PC-9 (cell line): ENCODE results near the gene TRABD2A. TPM values are rescaled to one million over a fixed set of nuclear protein-coding genes. Genes with fewer than 3 reads are reported as not detected.

Experiments used
- BruUV-seq: library from RNA; stranded (reverse); fragments of 400-500 nt; replicated peaks from 2 replicates; lab custom pipeline; 2021; lab: Mats Ljungman, UMichigan
- CTCF ChIA-PET: fragments of 300-600 bp; sonication (Branson Sonifier 250); formaldehyde crosslinking; loops from one replicate; lab custom pipeline; 2022; ENCODE audit warnings: antibody characterized with exemption; lab: Charles Lee
- POLR2A ChIA-PET: fragments of 300-600 bp; sonication (Branson Sonifier 250); formaldehyde crosslinking; loops from one replicate; lab custom pipeline; 2022; ENCODE audit warnings: antibody characterized with exemption; ENCODE audit not compliant: unreplicated experiment; lab: Charles Lee
- DNase-seq, 2 experiments: peaks; one replicate each; pipeline versions ENCODE4 v3.0.0 to v3.0.0-alpha.2; 2015 to 2022; ENCODE audit warnings: mixed read lengths in 1 of 2
- H2AFZ ChIP-seq: fragments of 200-600 bp; sonication (generic); 2 replicates; pipeline ENCODE4 v1.8.1; 2017; ENCODE audit warnings: antibody characterized with exemption
- H3F3A ChIP-seq: fragments of 200-600 bp; sonication (generic); 2 replicates; pipeline ENCODE4 v1.8.1; 2017; ENCODE audit warnings: antibody characterized with exemption, mild to moderate bottlenecking, low read depth; ENCODE audit not compliant: insufficient read depth
- H3K27ac ChIP-seq: fragments of 200-600 bp; sonication (generic); 2 replicates; pipeline ENCODE4 v1.6.1; 2016; ENCODE audit warnings: mixed run types
- H3K27me3 ChIP-seq: fragments of 200-600 bp; sonication (generic); 2 replicates; pipeline ENCODE4 v1.6.1; 2016; ENCODE audit warnings: low read depth, mixed run types; ENCODE audit not compliant: insufficient read depth
- H3K36me3 ChIP-seq: fragments of 200-600 bp; sonication (generic); 2 replicates; pipeline ENCODE4 v1.6.1; 2016; ENCODE audit warnings: low read depth, mixed run types
- H3K4me1 ChIP-seq: fragments of 200-600 bp; sonication (generic); replicated peaks from 2 replicates; pipeline ENCODE4 v1.6.1; 2016; ENCODE audit warnings: mixed run types; ENCODE audit not compliant: insufficient read depth
- H3K4me2 ChIP-seq: fragments of 200-600 bp; sonication (generic); 2 replicates; pipeline ENCODE4 v1.6.1; 2017; ENCODE audit warnings: mixed run types
- H3K4me3 ChIP-seq: fragments of 200-600 bp; sonication (generic); 2 replicates; pipeline ENCODE4 v1.6.1; 2016; ENCODE audit warnings: mixed run types
- H3K79me2 ChIP-seq: fragments of 200-600 bp; sonication (generic); 2 replicates; pipeline ENCODE4 v1.6.1; 2017; ENCODE audit warnings: low read depth, mixed run types
- H3K9me2 ChIP-seq: fragments of 200-600 bp; sonication (generic); 2 replicates; pipeline ENCODE4 v1.8.1; 2017; ENCODE audit warnings: mild to moderate bottlenecking; ENCODE audit not compliant: insufficient read depth
- H3K9me3 ChIP-seq: fragments of 200-600 bp; sonication (generic); 2 replicates; pipeline ENCODE4 v1.8.1; 2016; ENCODE audit warnings: low read depth; ENCODE audit not compliant: insufficient read depth
- H4K20me1 ChIP-seq: fragments of 200-600 bp; sonication (generic); 2 replicates; pipeline ENCODE4 v1.8.1; 2017; ENCODE audit not compliant: insufficient read depth
- CTCF ChIP-seq: fragments of 200-600 bp; sonication (generic); conservative IDR thresholded peaks from 2 replicates; pipeline ENCODE4 v1.6.1; 2017; ENCODE audit warnings: mixed run types, antibody characterized with exemption, mild to moderate bottlenecking, moderate library complexity
- EZH2 ChIP-seq: fragments of 200-600 bp; sonication (generic); IDR thresholded peaks from 2 replicates; pipeline ENCODE4 v1.8.0; 2017; ENCODE audit warnings: antibody characterized with exemption, low read depth
- intact Hi-C: fragments of 100-400 bp; cut with micrococcal nuclease; formaldehyde crosslinking; loops from one replicate; pipeline ENCODE4 v1.10.0; 2022; ENCODE audit not compliant: unreplicated experiment
- total RNA-seq: library from RNA; stranded (reverse); gene quantifications from 2 replicates; pipeline ENCODE4 v1.2.3, GENCODE V29; 2021

TRABD2A gene
- total RNA-seq, 1 experiment from 2014 or later, result 2.2 TPM

- no peaks in the 10 kb centered on the region for H3K4me1 ChIP-seq
- DNase-seq, result no peak
- no peaks in the 10 kb centered on the region for H4K20me1 ChIP-seq
- TF ChIP-seq CTCF (no peak), EZH2 (no peak)
- no peak overlapping the region for H3K4me3 ChIP-seq
- H3K79me2 ChIP-seq, result no peaks in the 10 kb centered on the region
- H3K27me3 ChIP-seq, result peaks cover 45% of the 10 kb centered on the region
- H3K36me3 ChIP-seq, result no peaks in the 10 kb centered on the region
- intact Hi-C loops, result no loop called here
- ChIA-PET CTCF (no interaction called here), POLR2A (no interaction called here)
- no peaks in the 10 kb centered on the region for H3K9me3 ChIP-seq
- H3K27ac ChIP-seq, result no peak overlapping the region
- H3F3A ChIP-seq, result no peaks in the 10 kb centered on the region
- no peaks in the 10 kb centered on the region for H3K9me2 ChIP-seq
- BruUV-seq, result no TSS peak
- no peak overlapping the region for H2AFZ ChIP-seq
- H3K4me2 ChIP-seq, result no peak overlapping the region
Measured at GRCh38 chr2:84856787-84857186, 24.1 kb downstream of the TRABD2A start.

GRCh38 chr2:84855731-84856130 is 25.2 kb downstream of the TRABD2A start:
- H3K36me3 ChIP-seq, result no peaks in the 10 kb centered on the region
- intact Hi-C loops, result no loop called here
- CTCF ChIA-PET, result no interaction called here
- H3K9me3 ChIP-seq, result no peaks in the 10 kb centered on the region
- H4K20me1 ChIP-seq, result no peaks in the 10 kb centered on the region
- BruUV-seq, result no TSS peak
- peaks cover 43% of the 10 kb centered on the region for H3K27me3 ChIP-seq
- no peaks in the 10 kb centered on the region for H3K79me2 ChIP-seq
- H3K27ac ChIP-seq, result no peak overlapping the region
- no peaks in the 10 kb centered on the region for H3K4me1 ChIP-seq
- no peak for DNase-seq
- POLR2A ChIA-PET, result no interaction called here
- no peak overlapping the region for H3K4me3 ChIP-seq
- no peak overlapping the region for H2AFZ ChIP-seq
- no peaks in the 10 kb centered on the region for H3K9me2 ChIP-seq
- H3K4me2 ChIP-seq, result no peak overlapping the region
- TF ChIP-seq CTCF, result no peak
- no peak for TF ChIP-seq EZH2
- no peaks in the 10 kb centered on the region for H3F3A ChIP-seq

- CTCF ChIA-PET, result no interaction called here
- H3K4me1 ChIP-seq, result no peaks in the 10 kb centered on the region
- H4K20me1 ChIP-seq, result no peaks in the 10 kb centered on the region
- H3K4me3 ChIP-seq, result no peak overlapping the region
- BruUV-seq, result no TSS peak
- no peak overlapping the region for H2AFZ ChIP-seq
- H3K27me3 ChIP-seq, result peaks cover 47% of the 10 kb centered on the region
- no peak for DNase-seq
- TF ChIP-seq EZH2 (no peak), CTCF (no peak)
- H3K36me3 ChIP-seq, result no peaks in the 10 kb centered on the region
- H3K27ac ChIP-seq, result no peak overlapping the region
- no peaks in the 10 kb centered on the region for H3K9me3 ChIP-seq
- intact Hi-C loops, result no loop called here
- H3K79me2 ChIP-seq, result no peaks in the 10 kb centered on the region
- no peak overlapping the region for H3K4me2 ChIP-seq
- H3K9me2 ChIP-seq, result no peaks in the 10 kb centered on the region
- POLR2A ChIA-PET, result no interaction called here
- H3F3A ChIP-seq, result no peaks in the 10 kb centered on the region
Measured at GRCh38 chr2:84854850-84855249, 26.0 kb downstream of the TRABD2A start.
